Gastroesophageal sphincter (tissue), 4 donors: ENCODE measurements around the gene DNAJC1. TPM values are rescaled to one million over a fixed set of nuclear protein-coding genes. Genes with fewer than 3 reads are reported as not detected.

Source experiments
- ATAC-seq: fragments of 150-250 bp; one replicate; pipeline ENCODE4 v1.9.1; 2016; ENCODE audit warnings: mild to moderate bottlenecking, moderate library complexity
- H3K27ac ChIP-seq, 4 donors: fragments of 200-600 bp; sonication (generic) in 3 of 4; 1 replicate in 3 of 4; 2 replicates in 1 of 4; pipeline ENCODE4 v1.5.1; 2016 to 2019
- H3K27me3 ChIP-seq: fragments of 200-600 bp; sonication (generic); one replicate; pipeline ENCODE4 v1.5.1; 2019
- H3K36me3 ChIP-seq, 2 donors: fragments of 200-600 bp; sonication (generic); one replicate each; pipeline ENCODE4 v1.5.1; 2019; ENCODE audit warnings: control low read depth in 1 of 2
- H3K4me1 ChIP-seq, 3 donors: fragments of 200-600 bp; sonication (generic); 1 replicate in 2 of 3; 2 replicates in 1 of 3; pipeline ENCODE4 v1.5.1; 2016 to 2019; ENCODE audit warnings: control low read depth in 2 of 3
- H3K4me3 ChIP-seq, 2 donors: fragments of 200-600 bp; sonication (generic); one replicate each; pipeline ENCODE4 v1.5.1; 2019; ENCODE audit warnings: mild to moderate bottlenecking in 1 of 2, moderate library complexity in 1 of 2
- H3K9me3 ChIP-seq, 3 donors: fragments of 200-600 bp; sonication (generic); one replicate each; pipeline ENCODE4 v1.5.1; 2017 to 2019; ENCODE audit warnings: control low read depth in 2 of 3
- EP300 ChIP-seq: sonication (generic); formaldehyde crosslinking; IDR thresholded peaks from one replicate; pipeline ENCODE4 v1.6.1; 2017; ENCODE audit warnings: antibody characterized with exemption, mild to moderate bottlenecking
- POLR2A ChIP-seq, 2 donors: fragments of 450-650 bp; IDR thresholded peaks; one replicate each; pipeline ENCODE4 v1.6.1; 2017; ENCODE audit warnings: antibody characterized with exemption in 2 of 2, mild to moderate bottlenecking in 2 of 2, moderate library complexity in 1 of 2
- POLR2AphosphoS5 ChIP-seq: sonication (generic); formaldehyde crosslinking; IDR thresholded peaks from one replicate; pipeline ENCODE4 v1.6.1; 2017; ENCODE audit warnings: antibody characterized with exemption
- WGBS, 2 donors: methylation state at CpG; one replicate each; pipeline ENCODE4 v1.1.5; 2018; ENCODE audit warnings: low coverage in 1 of 2; 5-methylcytosine and 5-hydroxymethylcytosine counted together
- total RNA-seq, 4 donors: library from RNA; depleted of rRNA; stranded (reverse); fragments of >200 nt; gene quantifications; one replicate each; pipeline ENCODE4 v1.1.0, GENCODE V29; 2016
- TF ChIP-seq, protein P1 (sequence below), 4 experiments: fragments of 200-600 bp in 2 of 4; fragments of 450-650 bp in 2 of 4; sonication (generic) in 1 of 4; IDR thresholded peaks; one replicate each; pipeline ENCODE4 v1.5.1; 2017 to 2019; ENCODE audit warnings: antibody characterized with exemption in 4 of 4, mild to moderate bottlenecking in 2 of 4, moderate library complexity in 2 of 4

Gene DNAJC1
- total RNA-seq, 4 donors from 2014 or later: 40.8 to 87.0 (median 65.4) TPM

DNA sequence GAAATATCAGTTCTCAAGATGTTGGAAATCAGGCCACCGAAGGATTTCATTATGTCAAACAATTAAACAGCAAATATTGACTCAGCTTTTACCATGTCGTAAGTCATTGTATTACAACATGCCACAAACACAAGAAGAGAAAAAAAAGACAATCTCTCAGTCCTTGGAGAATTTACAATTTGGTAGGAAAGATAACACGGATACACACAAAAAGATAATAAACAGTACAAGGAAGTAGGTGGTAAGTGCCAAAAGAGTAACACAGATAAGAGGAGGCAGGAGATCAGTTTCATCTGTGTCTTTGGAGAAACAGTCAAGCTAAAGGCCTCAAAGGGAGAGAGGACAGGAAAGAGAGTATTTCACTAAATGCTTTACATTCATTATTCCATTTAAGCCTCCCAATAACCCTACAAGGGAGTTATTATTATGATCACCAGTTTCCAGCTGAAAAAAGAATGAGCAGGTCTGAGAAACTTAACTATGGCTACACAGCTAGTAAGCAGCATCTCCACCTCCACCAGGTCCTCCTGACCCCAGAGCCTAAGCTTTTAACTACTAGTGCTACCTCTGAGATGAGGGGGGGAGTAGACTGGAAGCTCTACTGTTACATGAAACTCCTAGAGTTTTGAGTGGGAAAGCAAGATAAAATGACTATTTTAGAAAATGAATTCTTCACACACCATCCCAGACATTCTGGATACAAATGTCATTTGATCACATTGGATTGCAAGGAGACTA lies 13.9 kb upstream of the DNAJC1 start:
- Histone ChIP-seq H3K27me3 (no peaks in the 10 kb centered on the region), H3K36me3 (no peaks in the 10 kb centered on the region), H3K27ac (no peak overlapping the region), H3K4me1 (peaks cover 0 to 10% (median 4%) of the 10 kb centered on the region in 3 donors), H3K9me3 (no peaks in the 10 kb centered on the region), H3K4me3 (no peak overlapping the region)
- ATAC-seq: no peak
- TF ChIP-seq EP300: no peak
- TF ChIP-seq, protein P1, sequence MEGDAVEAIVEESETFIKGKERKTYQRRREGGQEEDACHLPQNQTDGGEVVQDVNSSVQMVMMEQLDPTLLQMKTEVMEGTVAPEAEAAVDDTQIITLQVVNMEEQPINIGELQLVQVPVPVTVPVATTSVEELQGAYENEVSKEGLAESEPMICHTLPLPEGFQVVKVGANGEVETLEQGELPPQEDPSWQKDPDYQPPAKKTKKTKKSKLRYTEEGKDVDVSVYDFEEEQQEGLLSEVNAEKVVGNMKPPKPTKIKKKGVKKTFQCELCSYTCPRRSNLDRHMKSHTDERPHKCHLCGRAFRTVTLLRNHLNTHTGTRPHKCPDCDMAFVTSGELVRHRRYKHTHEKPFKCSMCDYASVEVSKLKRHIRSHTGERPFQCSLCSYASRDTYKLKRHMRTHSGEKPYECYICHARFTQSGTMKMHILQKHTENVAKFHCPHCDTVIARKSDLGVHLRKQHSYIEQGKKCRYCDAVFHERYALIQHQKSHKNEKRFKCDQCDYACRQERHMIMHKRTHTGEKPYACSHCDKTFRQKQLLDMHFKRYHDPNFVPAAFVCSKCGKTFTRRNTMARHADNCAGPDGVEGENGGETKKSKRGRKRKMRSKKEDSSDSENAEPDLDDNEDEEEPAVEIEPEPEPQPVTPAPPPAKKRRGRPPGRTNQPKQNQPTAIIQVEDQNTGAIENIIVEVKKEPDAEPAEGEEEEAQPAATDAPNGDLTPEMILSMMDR (IDR thresholded peaks at IDR 0.05): no peak
- TF ChIP-seq POLR2A (IDR thresholded peaks at IDR 0.05): no peak
- no peak for TF ChIP-seq POLR2AphosphoS5
- 56 to 73% methylated on average over 3 of the region's 3 CpGs for WGBS, 2 donors

DNA sequence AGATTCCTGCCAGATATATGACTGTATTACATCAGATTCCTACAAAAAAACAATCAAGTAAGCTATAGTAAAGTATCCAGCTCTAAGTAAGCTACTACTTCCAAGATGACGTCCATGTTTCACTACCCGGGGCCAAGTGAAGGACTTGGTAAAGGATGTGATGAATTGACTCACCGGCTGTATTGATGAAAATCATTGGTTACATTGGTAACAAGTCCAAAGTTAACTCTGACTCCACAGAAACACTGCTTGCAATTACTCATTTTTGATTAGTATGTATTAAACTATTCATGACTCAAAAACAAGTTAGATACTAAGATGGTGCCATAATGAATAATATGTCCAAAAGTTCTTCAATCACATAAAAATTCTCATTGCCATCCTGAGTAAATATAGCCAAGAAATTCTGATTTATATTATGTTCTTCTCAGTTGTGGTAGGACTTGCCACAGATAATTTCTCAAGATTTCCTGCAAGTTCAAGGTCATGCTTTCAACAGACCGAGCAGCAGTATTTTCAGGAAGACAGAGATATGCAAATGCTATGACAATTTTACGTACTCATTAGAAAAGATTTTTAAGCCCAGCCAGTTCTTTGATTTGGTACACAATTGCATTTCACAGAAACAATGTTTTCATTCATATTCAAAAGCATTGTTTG lies 12.6 kb upstream of the DNAJC1 start:
- Histone ChIP-seq H3K4me3 (no peak overlapping the region), H3K9me3 (no peaks in the 10 kb centered on the region), H3K4me1 (no peaks in the 10 kb centered on the region), H3K27me3 (no peaks in the 10 kb centered on the region), H3K27ac (no peak overlapping the region), H3K36me3 (no peaks in the 10 kb centered on the region)
- TF ChIP-seq, protein P1 (IDR thresholded peaks at IDR 0.05): no peak
- no peak for TF ChIP-seq POLR2AphosphoS5
- ATAC-seq: no peak
- 66 to 87% methylated on average over 4 to 5 of the region's 5 CpGs for WGBS, 2 donors

DNA sequence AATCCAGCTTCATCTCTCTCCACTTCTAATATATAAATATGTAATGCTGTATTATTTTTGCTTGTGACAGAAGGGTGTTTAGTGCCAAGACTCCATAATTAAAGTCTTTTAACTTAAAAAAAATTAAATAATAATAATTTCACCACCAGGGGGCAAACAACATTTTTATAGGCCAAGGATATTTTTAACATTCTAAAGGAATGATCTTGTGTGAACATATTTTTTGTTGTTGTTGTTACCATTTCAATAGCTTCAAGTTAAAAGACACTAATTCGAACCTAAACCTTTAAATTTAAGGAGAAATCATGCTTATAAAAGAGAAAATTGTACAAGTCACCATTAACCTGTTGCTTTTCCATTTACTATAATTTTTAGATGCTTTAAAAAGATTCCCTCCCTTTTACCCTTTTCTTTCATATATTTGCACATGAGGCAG lies 7.5 kb upstream of the DNAJC1 start:
- TF ChIP-seq, protein P1 (IDR thresholded peaks at IDR 0.05): peak in 3 of 4 experiments; percentile 40 to 68 (median 54)
- TF ChIP-seq EP300: no peak
- Histone ChIP-seq H3K27me3 (no peaks in the 10 kb centered on the region), H3K9me3 (no peaks in the 10 kb centered on the region), H3K27ac (no peak overlapping the region), H3K36me3 (no peaks in the 10 kb centered on the region), H3K4me3 (no peak overlapping the region), H3K4me1 (peaks cover 0 to 7% (median 0%) of the 10 kb centered on the region in 3 donors)
- no peak for ATAC-seq
- WGBS, 2 donors: 12 to 50% methylated on average over 1 of the region's 1 CpG

DNA sequence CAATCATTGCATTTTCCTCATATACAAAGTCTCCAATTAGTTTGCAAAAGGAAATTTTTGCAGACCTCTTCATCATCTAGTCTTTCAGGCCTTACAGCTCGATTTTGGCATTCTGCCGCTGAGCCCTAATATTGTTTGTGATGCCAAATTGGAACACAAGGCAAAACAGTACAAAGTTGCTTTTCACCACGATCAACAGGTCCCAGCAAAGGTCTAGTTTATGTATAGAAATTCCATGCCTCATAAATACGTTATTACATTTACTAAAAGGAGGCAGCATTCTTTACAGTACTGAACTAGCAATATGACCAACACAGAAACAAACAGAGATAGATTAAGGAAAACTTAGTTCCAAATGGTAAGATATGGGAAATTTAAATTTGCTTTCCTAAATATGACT lies 7.0 kb upstream of the DNAJC1 start:
- H3K27ac ChIP-seq: no peak overlapping the region
- no peaks in the 10 kb centered on the region for H3K9me3 ChIP-seq
- H3K4me1 ChIP-seq: peaks cover 0 to 7% (median 0%) of the 10 kb centered on the region in 3 donors
- H3K36me3 ChIP-seq: no peaks in the 10 kb centered on the region
- WGBS, 2 donors: 33 to 43% methylated on average over 1 to 4 of the region's 4 CpGs
- no peak overlapping the region for H3K4me3 ChIP-seq
- ATAC-seq: no peak
- H3K27me3 ChIP-seq: no peaks in the 10 kb centered on the region
- TF ChIP-seq, protein P1 (IDR thresholded peaks at IDR 0.05): no peak
- no peak for TF ChIP-seq POLR2AphosphoS5
- no peak for TF ChIP-seq EP300
- TF ChIP-seq POLR2A (IDR thresholded peaks at IDR 0.05): no peak

DNA sequence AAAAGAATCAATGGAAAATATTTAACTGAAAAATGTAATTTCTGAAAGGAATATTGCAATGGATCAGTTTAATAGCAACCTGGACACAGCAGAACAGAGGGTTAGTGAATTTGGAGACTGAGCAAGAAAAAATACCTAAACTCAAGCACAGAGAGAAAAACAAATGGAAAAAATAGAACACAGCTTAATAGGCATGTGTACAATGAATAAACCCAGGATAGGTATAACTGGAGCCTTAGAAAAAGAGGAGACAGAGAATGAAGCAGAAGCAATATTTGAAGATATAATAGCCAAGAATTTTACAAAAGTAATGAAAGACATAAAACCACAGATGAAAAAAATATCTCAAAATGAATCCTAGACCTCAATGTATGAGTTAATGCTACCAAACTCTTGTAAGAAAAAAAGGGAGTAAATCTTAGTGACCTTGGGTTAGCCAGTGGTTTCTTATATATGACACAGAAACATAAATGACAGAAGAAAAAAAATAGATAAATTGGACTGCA lies 2.9 kb upstream of the DNAJC1 start:
- H3K27me3 ChIP-seq: no peaks in the 10 kb centered on the region
- H3K4me1 ChIP-seq: peaks cover 0 to 23% (median 5%) of the 10 kb centered on the region in 3 donors
- TF ChIP-seq POLR2A (IDR thresholded peaks at IDR 0.05): no peak
- TF ChIP-seq, protein P1 (IDR thresholded peaks at IDR 0.05): no peak
- TF ChIP-seq POLR2AphosphoS5: no peak
- no peak for TF ChIP-seq EP300
- H3K4me3 ChIP-seq: no peak overlapping the region
- no peak overlapping the region for H3K27ac ChIP-seq
- ATAC-seq: no peak
- no peaks in the 10 kb centered on the region for H3K9me3 ChIP-seq
- H3K36me3 ChIP-seq: no peaks in the 10 kb centered on the region
